ENCODE data around the gene TMEM87A. TPM values are rescaled to one million over a fixed set of nuclear protein-coding genes. Genes with fewer than 3 reads are reported as not detected.

TMEM87A gene
- total RNA-seq, 1 experiment from 2014 or later: 58.2 TPM

- peak; percentile 94 for DNase-seq (ENCODE audit: low spot score)
These were observed 65.3 kb downstream of the TMEM87A start, which contains the start of gene VPS39 for GRCh38 chr15:42207674-42208579. Gene VPS39, minus strand, starts transcription at chr15:42208304. Its CDS starts 151 bp downstream, at chr15:42208153.

- DNase-seq (ENCODE audit: low spot score): no peak
These were observed 66.8 kb downstream of the TMEM87A start for GRCh38 chr15:42206406-42206805.

DNA sequence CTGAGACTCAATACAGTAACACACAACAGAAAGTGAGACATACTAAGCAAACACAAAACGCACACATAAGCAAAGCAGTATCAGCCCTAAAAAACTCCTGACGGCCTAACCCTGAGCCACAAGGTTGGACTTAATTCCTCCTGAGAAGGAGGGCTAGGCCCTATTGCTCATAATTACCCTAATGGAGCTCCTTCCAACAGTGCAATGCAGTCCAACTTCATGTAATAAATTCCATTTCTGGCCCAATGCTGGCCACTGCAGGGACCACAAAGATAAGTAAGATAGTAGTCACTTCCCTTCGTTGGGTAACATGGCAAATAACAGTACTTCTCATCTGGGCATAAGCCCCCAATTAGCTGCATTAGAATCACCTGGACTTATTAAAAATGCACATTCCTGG is 69.3 kb downstream of the TMEM87A start:
- no peak for DNase-seq (ENCODE audit: low spot score)

DNA sequence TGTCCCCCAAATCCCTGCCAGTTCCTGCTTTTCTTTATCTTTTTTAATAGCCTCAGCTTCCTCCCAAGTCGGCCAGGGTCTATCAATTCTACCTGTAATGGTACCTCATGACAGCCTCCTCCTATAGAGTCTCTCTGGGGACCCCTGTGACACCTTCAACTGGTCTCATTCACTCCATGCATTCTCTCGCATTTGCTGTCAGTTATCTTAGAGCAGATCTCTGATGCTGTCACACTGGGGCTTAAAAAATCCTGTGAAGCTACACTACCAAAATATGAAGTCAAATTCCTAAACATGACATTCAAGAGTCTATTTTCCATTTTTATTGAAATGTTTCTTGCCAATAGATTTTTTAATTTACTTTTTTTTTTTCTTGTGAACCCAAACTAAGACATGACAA is 70.6 kb downstream of the TMEM87A start:
- no peak for DNase-seq (ENCODE audit: low spot score)

GRCh38 chr15:42201801-42202200 is 71.4 kb downstream of the TMEM87A start:
- DNase-seq (ENCODE audit: low spot score): no peak

- no peak for DNase-seq (ENCODE audit: low spot score)
These were observed 74.1 kb downstream of the TMEM87A start for GRCh38 chr15:42199126-42199525.

GRCh38 chr15:42198516-42198915 is 74.7 kb downstream of the TMEM87A start:
- no peak for DNase-seq (ENCODE audit: low spot score)

GRCh38 chr15:42194513-42194912 is 78.7 kb downstream of the TMEM87A start:
- DNase-seq (ENCODE audit: low spot score): no peak

GRCh38 chr15:42193383-42193782 is 79.8 kb downstream of the TMEM87A start:
- DNase-seq (ENCODE audit: low spot score): no peak

DNA sequence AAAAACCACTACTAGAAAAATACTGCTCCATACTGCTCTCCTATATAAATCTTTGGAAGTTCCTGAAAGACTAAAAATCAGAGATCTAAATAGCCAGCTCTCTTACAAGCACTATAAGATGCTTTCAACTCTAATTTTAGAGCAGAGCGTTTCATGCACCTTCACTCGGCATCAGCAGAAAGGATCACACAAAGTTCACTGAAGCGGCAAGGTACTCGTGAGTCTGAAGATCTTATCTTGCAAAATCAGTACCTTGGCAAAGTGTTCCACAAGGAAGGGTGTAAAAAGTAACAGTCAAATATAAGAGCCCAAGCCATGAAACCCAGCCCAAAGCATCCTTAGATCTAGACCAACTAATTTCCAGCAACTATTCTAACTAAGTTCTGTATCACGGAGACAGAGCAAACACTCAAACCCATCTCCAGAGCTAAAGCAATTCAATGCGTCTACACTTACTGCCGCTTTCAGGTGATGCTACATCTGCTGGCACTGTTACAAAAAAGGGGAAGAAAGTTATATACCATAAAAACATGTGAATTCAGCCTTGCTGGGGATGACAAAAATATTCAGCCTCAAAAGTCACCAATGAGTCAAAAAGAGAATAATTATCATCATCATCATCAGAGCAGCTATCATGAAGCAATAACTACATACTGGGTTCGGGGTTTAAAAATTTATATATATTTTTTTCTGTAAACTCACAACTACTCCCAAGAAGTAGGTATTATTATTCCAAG is 81.5 kb downstream of the TMEM87A start:
- DNase-seq (ENCODE audit: low spot score): no peak

GRCh38 chr15:42190370-42190769 is 82.9 kb downstream of the TMEM87A start:
- DNase-seq (ENCODE audit: low spot score): no peak

GRCh38 chr15:42185801-42186200 is 87.4 kb downstream of the TMEM87A start:
- no peak for DNase-seq (ENCODE audit: low spot score)

GRCh38 chr15:42184736-42185135 is 88.5 kb downstream of the TMEM87A start:
- DNase-seq (ENCODE audit: low spot score): no peak

DNA sequence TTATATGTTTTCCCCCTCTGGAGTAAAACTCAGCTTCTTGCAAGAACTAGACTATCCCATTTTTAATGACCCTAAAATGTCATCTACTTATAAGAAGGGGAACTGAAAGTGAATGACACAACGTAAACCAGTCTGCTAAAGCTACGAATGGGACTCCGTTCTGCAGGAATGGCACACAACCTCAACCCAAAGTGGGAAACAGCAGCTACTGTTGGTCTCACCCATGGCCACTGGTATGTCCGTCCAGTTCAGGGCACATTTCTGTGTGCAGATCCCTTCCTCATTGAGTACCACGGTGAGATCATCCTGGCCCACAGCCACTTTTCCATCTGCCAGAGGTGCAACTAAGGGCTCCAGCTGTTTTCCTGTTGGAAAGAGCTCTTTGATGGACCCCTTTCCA is 88.9 kb downstream of the TMEM87A start:
- no peak for DNase-seq (ENCODE audit: low spot score)

DNA sequence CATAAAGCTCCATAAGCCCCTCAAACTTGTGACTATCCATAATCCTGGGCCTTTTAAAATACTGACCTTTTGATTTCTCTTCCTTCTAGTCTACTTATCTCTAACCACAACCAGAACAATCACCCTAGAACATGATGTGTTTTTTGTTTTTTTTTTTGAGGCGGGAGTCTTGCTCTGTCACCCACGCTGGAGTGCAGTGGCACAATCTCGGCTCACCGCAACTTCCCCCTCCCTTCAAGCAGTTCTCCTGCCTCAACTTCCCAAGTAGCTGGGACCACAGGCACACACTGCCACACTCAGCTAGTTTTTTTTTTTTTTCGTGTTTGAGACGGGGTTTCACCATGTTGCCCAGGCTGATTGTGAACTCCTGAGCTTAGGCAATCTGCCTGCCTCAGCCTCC is 90.3 kb downstream of the TMEM87A start:
- DNase-seq (ENCODE audit: low spot score): no peak

- DNase-seq (ENCODE audit: low spot score): no peak
These were observed 90.8 kb downstream of the TMEM87A start for GRCh38 chr15:42182328-42182886.

DNA sequence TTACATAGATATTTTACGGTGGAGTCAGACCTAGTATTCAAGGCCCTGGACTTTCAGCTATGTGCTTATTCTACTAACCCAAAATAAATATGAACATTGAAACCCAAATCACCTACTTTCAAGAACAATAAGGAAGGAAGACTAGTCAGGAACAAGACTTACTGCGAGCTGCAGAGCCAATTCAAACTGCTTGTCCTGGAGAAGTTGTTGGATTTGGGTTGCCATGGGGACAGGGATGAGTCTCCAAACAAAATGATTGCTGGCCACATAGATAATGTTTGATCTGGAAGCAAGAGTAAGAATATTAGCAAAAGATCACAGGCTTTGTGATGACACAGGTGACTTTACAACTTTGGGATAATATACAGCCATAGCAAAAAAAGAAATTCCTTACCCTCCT is 95.2 kb downstream of the TMEM87A start:
- DNase-seq (ENCODE audit: low spot score): no peak

DNA sequence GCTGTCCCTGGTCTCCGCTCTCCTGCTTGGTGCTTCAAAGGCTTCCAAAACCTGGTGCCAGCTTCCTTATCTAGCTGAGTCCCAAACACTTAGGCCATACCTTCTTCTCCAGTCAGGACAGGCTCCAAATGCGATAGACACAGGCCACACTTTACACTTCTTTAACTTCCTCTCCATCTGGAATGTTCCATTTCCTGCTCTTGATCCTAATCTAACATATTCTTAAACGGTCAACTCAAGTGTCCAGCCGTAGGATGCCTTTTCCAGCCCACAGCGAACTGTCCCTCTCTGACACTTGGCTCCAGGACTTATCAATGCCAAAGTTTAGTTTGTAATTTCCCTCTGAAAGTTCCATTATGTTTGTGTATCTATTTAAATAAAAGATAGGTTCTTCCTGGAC is 97.6 kb downstream of the TMEM87A start:
- no peak for DNase-seq (ENCODE audit: low spot score)

DNA sequence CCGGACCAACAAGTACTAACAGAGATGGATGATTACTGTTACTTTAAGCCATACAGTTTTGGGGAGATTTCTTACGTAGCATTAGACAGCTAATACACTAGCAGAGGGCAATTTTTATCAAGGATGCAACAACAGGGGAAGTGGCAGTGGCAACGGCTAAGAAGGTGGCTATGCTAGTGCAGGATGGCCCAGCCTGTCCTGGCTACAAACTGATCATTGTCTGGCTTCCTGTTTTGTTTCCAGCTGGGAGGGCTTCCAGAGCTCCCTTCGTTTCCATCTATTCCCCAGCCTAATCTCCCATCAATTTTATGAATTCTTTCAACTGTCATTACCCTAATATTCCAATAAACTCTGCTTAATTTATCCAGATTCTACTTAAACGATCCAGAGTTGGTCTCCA is 100.8 kb downstream of the TMEM87A start:
- DNase-seq (ENCODE audit: low spot score): no peak

- DNase-seq (ENCODE audit: low spot score): no peak
These were observed 101.4 kb downstream of the TMEM87A start for GRCh38 chr15:42171795-42172194.

DNA sequence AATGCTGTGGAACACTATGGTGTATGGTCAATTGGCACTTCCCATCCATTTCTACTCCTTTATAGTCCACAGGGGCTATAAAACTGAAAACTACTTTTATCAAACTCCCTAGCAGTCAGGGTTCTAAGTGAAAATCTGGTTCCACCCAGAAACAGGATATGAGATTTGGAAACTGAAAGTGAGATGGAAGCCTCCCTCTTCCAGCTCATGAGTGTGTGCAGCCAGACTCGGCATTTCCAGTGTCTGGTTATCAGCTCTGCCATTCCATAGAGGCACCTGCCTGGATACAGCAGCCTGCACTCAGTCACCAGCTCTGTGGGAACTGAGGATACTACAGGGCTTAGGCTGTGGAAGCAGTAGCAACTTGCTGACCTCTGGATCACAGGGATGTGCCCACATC is 102.1 kb downstream of the TMEM87A start:
- DNase-seq (ENCODE audit: low spot score): no peak

- DNase-seq (ENCODE audit: low spot score): no peak
These were observed 106.8 kb downstream of the TMEM87A start for GRCh38 chr15:42166225-42166940.

All from HT-29 (cell line).